ENCODE measurements around the gene KLHL24. TPM values are rescaled to one million over a fixed set of nuclear protein-coding genes. Genes with fewer than 3 reads are reported as not detected.

KLHL24 gene
- total RNA-seq, 1 donor from 2014 or later: 77.3 TPM

DNA sequence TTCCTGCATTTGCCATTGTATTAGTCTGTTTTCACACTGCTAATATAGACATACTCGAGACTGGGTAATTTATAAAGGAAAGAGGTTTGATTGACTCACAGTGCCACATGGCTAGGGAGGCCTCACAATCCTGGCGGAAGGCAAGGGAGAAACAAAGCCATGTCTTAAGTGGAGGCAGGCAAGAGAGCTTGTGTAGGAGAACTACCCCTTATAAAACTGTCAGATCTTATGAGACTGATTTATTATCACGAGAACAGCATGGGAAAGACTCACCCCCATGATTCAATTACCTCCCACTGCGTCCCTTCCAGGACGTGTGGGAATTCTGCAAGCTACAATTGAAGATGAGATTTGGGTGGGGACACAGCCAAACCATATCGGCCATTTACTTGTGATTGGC is 90.0 kb downstream of the KLHL24 start:
- Mint-ChIP-seq H3K27me3 (no peaks in the 10 kb centered on the region), H3K4me1 (ENCODE audit: unreplicated experiment) (no peaks in the 10 kb centered on the region), H3K4me3 (no peak overlapping the region), H3K36me3 (peaks cover 58% of the 10 kb centered on the region), H3K27ac (no peak overlapping the region), H3K9me3 (no peaks in the 10 kb centered on the region)
- no peak for DNase-seq (ENCODE audit: extremely low spot score, unreplicated experiment)
- TF ChIP-seq, protein P1, sequence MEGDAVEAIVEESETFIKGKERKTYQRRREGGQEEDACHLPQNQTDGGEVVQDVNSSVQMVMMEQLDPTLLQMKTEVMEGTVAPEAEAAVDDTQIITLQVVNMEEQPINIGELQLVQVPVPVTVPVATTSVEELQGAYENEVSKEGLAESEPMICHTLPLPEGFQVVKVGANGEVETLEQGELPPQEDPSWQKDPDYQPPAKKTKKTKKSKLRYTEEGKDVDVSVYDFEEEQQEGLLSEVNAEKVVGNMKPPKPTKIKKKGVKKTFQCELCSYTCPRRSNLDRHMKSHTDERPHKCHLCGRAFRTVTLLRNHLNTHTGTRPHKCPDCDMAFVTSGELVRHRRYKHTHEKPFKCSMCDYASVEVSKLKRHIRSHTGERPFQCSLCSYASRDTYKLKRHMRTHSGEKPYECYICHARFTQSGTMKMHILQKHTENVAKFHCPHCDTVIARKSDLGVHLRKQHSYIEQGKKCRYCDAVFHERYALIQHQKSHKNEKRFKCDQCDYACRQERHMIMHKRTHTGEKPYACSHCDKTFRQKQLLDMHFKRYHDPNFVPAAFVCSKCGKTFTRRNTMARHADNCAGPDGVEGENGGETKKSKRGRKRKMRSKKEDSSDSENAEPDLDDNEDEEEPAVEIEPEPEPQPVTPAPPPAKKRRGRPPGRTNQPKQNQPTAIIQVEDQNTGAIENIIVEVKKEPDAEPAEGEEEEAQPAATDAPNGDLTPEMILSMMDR (conservative IDR thresholded peaks at IDR 0.05): no peak

DNA sequence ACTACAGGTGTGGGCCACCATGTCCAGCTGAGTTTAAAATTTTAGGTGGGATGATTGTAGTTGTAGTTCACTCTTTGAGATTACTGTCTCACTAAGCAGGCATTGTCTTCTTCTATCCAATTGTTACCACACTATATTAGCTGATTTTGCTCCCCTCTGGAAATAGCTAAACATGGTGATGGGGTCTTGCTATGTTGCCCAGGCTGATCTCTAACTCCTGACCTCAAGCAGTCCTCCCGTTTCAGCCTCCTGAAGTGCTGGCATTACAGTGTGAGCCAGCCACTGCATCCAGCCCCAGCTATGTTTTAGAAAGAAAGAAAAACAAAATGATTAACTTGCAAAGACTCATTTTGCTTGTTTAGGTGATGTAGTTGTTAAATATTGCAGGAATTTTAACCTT is 92.8 kb downstream of the KLHL24 start:
- Mint-ChIP-seq H3K4me3 (no peak overlapping the region), H3K4me1 (ENCODE audit: unreplicated experiment) (no peaks in the 10 kb centered on the region), H3K36me3 (peaks cover 50% of the 10 kb centered on the region), H3K9me3 (no peaks in the 10 kb centered on the region), H3K27me3 (no peaks in the 10 kb centered on the region), H3K27ac (no peak overlapping the region)
- DNase-seq (ENCODE audit: extremely low spot score, unreplicated experiment): no peak
- TF ChIP-seq, protein P1 (conservative IDR thresholded peaks at IDR 0.05): no peak

DNA sequence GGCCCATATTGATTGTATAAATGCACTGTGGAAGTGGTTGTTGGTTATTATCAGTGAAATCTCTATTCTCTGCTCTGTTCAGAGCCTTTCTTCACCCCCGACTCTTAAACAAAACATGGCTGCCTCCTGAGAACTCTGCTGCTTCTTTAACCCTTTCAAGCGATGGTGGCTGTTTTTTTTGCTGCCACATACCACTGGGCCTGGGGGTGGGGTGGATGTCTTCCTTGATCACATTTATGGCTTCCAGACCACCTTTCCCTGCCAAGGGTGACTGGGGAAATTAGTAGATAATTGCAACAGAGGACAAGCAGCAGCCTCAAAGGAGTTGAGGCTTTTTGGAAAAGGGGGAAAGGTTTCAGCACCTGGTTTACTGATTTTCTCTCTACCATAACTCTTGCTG is 94.9 kb downstream of the KLHL24 start:
- Mint-ChIP-seq H3K4me3 (no peak overlapping the region), H3K36me3 (peaks cover 54% of the 10 kb centered on the region), H3K27me3 (no peaks in the 10 kb centered on the region), H3K4me1 (ENCODE audit: unreplicated experiment) (peaks cover 5% of the 10 kb centered on the region), H3K27ac (no peak overlapping the region), H3K9me3 (no peaks in the 10 kb centered on the region)
- TF ChIP-seq, protein P1 (conservative IDR thresholded peaks at IDR 0.05): no peak
- no peak for DNase-seq (ENCODE audit: extremely low spot score, unreplicated experiment)

DNA sequence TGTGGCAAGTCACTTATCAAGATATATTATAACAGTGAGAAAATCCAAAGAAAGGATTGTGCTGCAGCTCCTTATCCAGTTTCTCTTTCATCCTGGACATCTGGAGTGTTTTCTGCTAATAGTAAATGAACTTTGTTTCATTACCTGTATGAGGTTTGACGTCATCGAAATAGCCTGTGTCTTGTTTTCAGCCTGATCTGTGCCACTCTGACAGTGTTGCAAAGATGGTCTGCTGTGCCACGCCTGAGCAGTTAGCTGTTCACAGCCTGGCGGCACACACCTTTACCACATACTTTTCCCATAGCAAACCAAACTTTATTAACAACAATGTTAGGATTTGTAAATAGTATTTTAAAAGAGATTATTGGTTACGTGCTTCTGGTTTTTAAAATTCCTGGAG is 96.2 kb downstream of the KLHL24 start:
- Mint-ChIP-seq H3K27ac (no peak overlapping the region), H3K9me3 (no peaks in the 10 kb centered on the region), H3K4me1 (ENCODE audit: unreplicated experiment) (peaks cover 5% of the 10 kb centered on the region), H3K27me3 (no peaks in the 10 kb centered on the region), H3K4me3 (no peak overlapping the region), H3K36me3 (peaks cover 47% of the 10 kb centered on the region)
- no peak for DNase-seq (ENCODE audit: extremely low spot score, unreplicated experiment)
- TF ChIP-seq, protein P1 (conservative IDR thresholded peaks at IDR 0.05): no peak

DNA sequence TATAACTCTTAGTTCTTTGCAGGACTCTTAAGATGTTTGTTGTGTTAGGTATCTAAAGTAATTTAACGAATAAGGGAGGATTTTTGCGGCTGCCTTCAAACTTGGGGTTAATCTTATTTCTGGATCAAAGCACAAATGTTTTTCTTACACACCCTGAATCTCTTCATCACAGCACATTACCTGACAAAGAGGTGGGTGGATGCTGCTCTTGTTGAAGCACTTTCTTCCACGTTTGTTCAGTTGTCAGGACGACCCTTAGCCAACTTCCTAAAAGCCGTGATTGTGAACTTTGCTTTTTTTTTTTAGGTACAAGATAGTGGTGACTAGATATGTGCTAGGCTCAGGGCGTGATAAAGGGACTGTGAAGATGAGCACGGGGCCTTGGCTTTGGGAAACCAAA is 98.1 kb downstream of the KLHL24 start:
- no peaks in the 10 kb centered on the region for H3K27me3 Mint-ChIP-seq
- peaks cover 52% of the 10 kb centered on the region for H3K36me3 Mint-ChIP-seq
- DNase-seq (ENCODE audit: extremely low spot score, unreplicated experiment): no peak
- no peak overlapping the region for H3K4me3 Mint-ChIP-seq
- TF ChIP-seq, protein P1 (conservative IDR thresholded peaks at IDR 0.05): no peak
- H3K9me3 Mint-ChIP-seq: no peaks in the 10 kb centered on the region
- no peak overlapping the region for H3K27ac Mint-ChIP-seq
- peaks cover 5% of the 10 kb centered on the region for H3K4me1 Mint-ChIP-seq (ENCODE audit: unreplicated experiment)

Other genes starting within 250 kb of the KLHL24 start
- gene MCF2L2, start 207.0 kb upstream of the KLHL24 start, total RNA-seq (ENCODE audit: low replicate concordance): 1.2 and 2.7 TPM in 2 replicates
- gene KLHL6, start 79.9 kb upstream of the KLHL24 start, total RNA-seq (ENCODE audit: low replicate concordance): not detected in 2 replicates
- 47.6 and 52.5 TPM in 2 replicates for gene YEATS2, start 62.2 kb downstream of the KLHL24 start, total RNA-seq (ENCODE audit: low replicate concordance)
- gene MAP6D1, start 190.0 kb downstream of the KLHL24 start, total RNA-seq (ENCODE audit: low replicate concordance): 3.2 and 3.3 TPM in 2 replicates
- 53.1 and 63.0 TPM in 2 replicates for gene PARL, start 249.3 kb downstream of the KLHL24 start, total RNA-seq (ENCODE audit: low replicate concordance)

All from type B pancreatic cell (in vitro differentiated cells).